Heart left ventricle (tissue), 13 donors: ENCODE data around the gene TMEM126B.

Experiments
- CTCF ChIP-seq, 12 donors: fragments of 200-600 bp; sonication (generic) in 4 of 12; IDR thresholded peaks; one replicate each; pipeline versions ENCODE4 v1.5.0 to v1.8.0; 2018 to 2022; ENCODE audit warnings: antibody characterized with exemption in 12 of 12, mild to moderate bottlenecking in 5 of 12
- POLR2A ChIP-seq, 2 donors: fragments of 450-650 bp; IDR thresholded peaks; one replicate each; pipeline ENCODE4 v1.6.1; 2017; ENCODE audit warnings: antibody characterized with exemption in 2 of 2, mild to moderate bottlenecking in 2 of 2, moderate library complexity in 2 of 2
- donor health status: ischemic (EF 13 %, LVEDD 7.1; RV severe dilation, severe dysfunction).
- donor health status: DM: no; HTN: yes; CAD: no.
- donor health status: DM: no; HTN: no; CAD: no.
- donor health status: ischemic (EF 25% LVEDD 6.9; RV normal size, moderate dysfunction).
- donor health status: ischemic (EF 25% LVEDD 5.7; RV mildly dilated, moderate dysfunction).
- donor health status: ischemic (EF 35%, LVEDD 5.7; RV mildly dilated, moderate dysfunction).
- donor health status: nonischemic (EF 11% LVEDD 7.7; RV severe dilation, severe dysfunction).
- donor health status: DM: yes; HTN: yes; CAD: no.
- donor health status: PGD.
- donor health status: ischemic (EF 29% LVEDD 5.4; RV normal size, mild dysfunction).
- donor health status: nonischemic (EF 23%, LVEDD 6.1; RV moderate dilation, normal function).

- TF ChIP-seq CTCF (IDR thresholded peaks at IDR 0.05) (peak in 9 of 12 donors; percentile 12 to 51 (median 25)), POLR2A (IDR thresholded peaks at IDR 0.05) (no peak)
Observed at GRCh38 chr11:85590848-85591483, 37.4 kb upstream of the TMEM126B start.
